H1 (cell line): Measurements from ENCODE around the gene EVI5. TPM values are rescaled to one million over a fixed set of nuclear protein-coding genes. Genes with fewer than 3 reads are reported as not detected.

Experiments used
- CTCF ChIA-PET: fragments of 300-600 bp; sonication (Branson Sonifier 250); formaldehyde crosslinking; loops from one replicate; lab custom pipeline; 2021; ENCODE audit not compliant: partially characterized antibody; lab: Charles Lee
- POLR2A ChIA-PET: fragments of 300-600 bp; sonication (Branson Sonifier 250); formaldehyde crosslinking; loops from one replicate; lab custom pipeline; 2021; ENCODE audit warnings: inconsistent platforms; ENCODE audit not compliant: partially characterized antibody; lab: Charles Lee
- DNase-seq, 2 experiments: peaks; one replicate each; pipeline versions ENCODE4 v3.0.0 to v3.0.0-alpha.2; 2010 to 2022; ENCODE audit warnings: low spot score in 2 of 2, low read depth in 1 of 2, mixed read lengths in 1 of 2
- FAIRE-seq: peaks from 2 replicates; lab custom pipeline; 2011; peaks lifted over from hg19 to GRCh38; lab: Jason Lieb, UNC
- H2AFZ ChIP-seq: 2 replicates; pipeline ENCODE4 v1.8.1; 2012; ENCODE audit warnings: low read length, inconsistent platforms
- H2AK5ac ChIP-seq: 2 replicates; pipeline ENCODE4 v1.6.1; 2013; ENCODE audit warnings: low read depth, low read length
- H2BK120ac ChIP-seq: replicated peaks from 2 replicates; pipeline ENCODE3; 2013; ENCODE audit warnings: low read depth, low read length, inconsistent platforms
- H2BK12ac ChIP-seq: 2 replicates; pipeline ENCODE4 v1.6.1; 2013; ENCODE audit warnings: low read depth, low read length
- H2BK15ac ChIP-seq: 2 replicates; pipeline ENCODE4 v1.6.1; 2013; ENCODE audit warnings: low read length
- H2BK20ac ChIP-seq: 2 replicates; pipeline ENCODE4 v1.6.1; 2013; ENCODE audit warnings: low read length
- H2BK5ac ChIP-seq: 2 replicates; pipeline ENCODE4 v1.6.1; 2013; ENCODE audit warnings: low read depth, low read length
- H3K14ac ChIP-seq: 2 replicates; pipeline ENCODE4 v1.6.1; 2013; ENCODE audit warnings: inconsistent platforms; ENCODE audit not compliant: insufficient read length
- H3K18ac ChIP-seq: 2 replicates; pipeline ENCODE4 v1.6.1; 2013; ENCODE audit warnings: low read length; ENCODE audit errors: extremely low read depth
- H3K23ac ChIP-seq: 2 replicates; pipeline ENCODE4 v1.6.1; 2013; ENCODE audit warnings: inconsistent platforms; ENCODE audit not compliant: insufficient read length
- H3K23me2 ChIP-seq: 2 replicates; pipeline ENCODE4 v1.6.1; 2013; ENCODE audit warnings: low read depth, low read length
- H3K27ac ChIP-seq: 2 replicates; pipeline ENCODE4 v1.6.1; 2011; ENCODE audit warnings: low read depth, low read length, inconsistent platforms
- H3K27me3 ChIP-seq, 4 experiments: replicated peaks in 1 of 4; 1 replicate in 1 of 4; 2 replicates in 3 of 4; pipeline versions ENCODE4 v1.6.1 to v1.8.1; 2011 to 2013; ENCODE audit warnings: low read length in 3 of 4, mild to moderate bottlenecking in 3 of 4, inconsistent platforms in 2 of 4, mixed read lengths in 2 of 4, moderate library complexity in 1 of 4; ENCODE audit not compliant: control insufficient read depth in 3 of 4, insufficient read depth in 3 of 4; ENCODE audit errors: extremely low read depth in 1 of 4
- H3K36me3 ChIP-seq, 4 experiments: 2 replicates each; pipeline versions ENCODE4 v1.6.1 to v1.8.1; 2011 to 2013; ENCODE audit warnings: mild to moderate bottlenecking in 4 of 4, low read length in 3 of 4, moderate library complexity in 2 of 4, control low read depth in 1 of 4, inconsistent platforms in 1 of 4; ENCODE audit not compliant: insufficient read depth in 4 of 4, control insufficient read depth in 2 of 4
- H3K4ac ChIP-seq: replicated peaks from 2 replicates; pipeline ENCODE3; 2013; ENCODE audit warnings: low read length, low read depth, mixed read lengths, inconsistent platforms; ENCODE audit not compliant: insufficient read length
- H3K4me1 ChIP-seq, 4 experiments: replicated peaks in 1 of 4; 1 replicate in 1 of 4; 2 replicates in 3 of 4; pipeline versions ENCODE4 v1.6.1 to v1.8.1; 2011 to 2013; ENCODE audit warnings: low read length in 3 of 4, inconsistent platforms in 2 of 4, mixed read lengths in 1 of 4; ENCODE audit not compliant: insufficient read depth in 4 of 4, control insufficient read depth in 3 of 4
- H3K4me2 ChIP-seq, 2 experiments: 2 replicates each; pipeline versions ENCODE4 v1.6.1 to v1.8.1; 2011 to 2013; ENCODE audit warnings: low read depth in 2 of 2, low read length in 2 of 2, control low read depth in 1 of 2, inconsistent platforms in 1 of 2, mild to moderate bottlenecking in 1 of 2; ENCODE audit not compliant: insufficient read depth in 1 of 2
- H3K4me3 ChIP-seq, 4 experiments: fragments of 200-600, 300-600 bp in 1 of 4; sonication (generic), shearing (Covaris generic), sonication (Bioruptor Twin) in 1 of 4; 2 replicates each; pipeline versions ENCODE4 v1.5.1 to v1.8.1; 2011 to 2016; ENCODE audit warnings: low read length in 4 of 4, low read depth in 3 of 4, control low read depth in 2 of 4, inconsistent platforms in 2 of 4, mild to moderate bottlenecking in 2 of 4, mixed read lengths in 1 of 4, moderate library complexity in 1 of 4; ENCODE audit not compliant: insufficient read depth in 2 of 4; ENCODE audit errors: extremely low read depth in 1 of 4
- H3K56ac ChIP-seq: replicated peaks from 2 replicates; pipeline ENCODE3; 2013; ENCODE audit warnings: low read depth, mild to moderate bottlenecking, mixed read lengths, low read length, inconsistent platforms; ENCODE audit not compliant: insufficient read length
- H3K79me1 ChIP-seq: 2 replicates; pipeline ENCODE4 v1.6.1; 2013; ENCODE audit warnings: low read depth, low read length, control low read depth
- H3K79me2 ChIP-seq, 2 experiments: 2 replicates each; pipeline versions ENCODE4 v1.6.1 to v1.8.1; 2012 to 2013; ENCODE audit warnings: low read length in 2 of 2, mild to moderate bottlenecking in 2 of 2, inconsistent platforms in 1 of 2; ENCODE audit not compliant: insufficient read depth in 2 of 2, control insufficient read depth in 1 of 2
- H3K9ac ChIP-seq, 4 experiments: replicated peaks in 1 of 4; 1 replicate in 1 of 4; 2 replicates in 3 of 4; pipeline versions ENCODE4 v1.6.1 to v1.8.1; 2011 to 2013; ENCODE audit warnings: low read depth in 3 of 4, low read length in 3 of 4, control low read depth in 2 of 4, mild to moderate bottlenecking in 2 of 4, moderate library complexity in 2 of 4, inconsistent platforms in 1 of 4; ENCODE audit errors: extremely low read depth in 1 of 4
- H3K9me3 ChIP-seq, 2 experiments: 2 replicates each; pipeline versions ENCODE4 v1.6.1 to v1.8.1; 2012 to 2013; ENCODE audit warnings: mild to moderate bottlenecking in 2 of 2, moderate library complexity in 2 of 2, control low read depth in 1 of 2, inconsistent platforms in 1 of 2, low read depth in 1 of 2, low read length in 1 of 2, mixed read lengths in 1 of 2; ENCODE audit not compliant: insufficient read depth in 2 of 2
- H4K20me1 ChIP-seq, 2 experiments: replicated peaks in 1 of 2; 2 replicates each; pipeline versions ENCODE3 to v1.8.1; 2011 to 2013; ENCODE audit warnings: inconsistent platforms in 2 of 2, low read length in 2 of 2, mild to moderate bottlenecking in 1 of 2; ENCODE audit not compliant: insufficient read depth in 2 of 2, control insufficient read depth in 1 of 2
- H4K5ac ChIP-seq: 2 replicates; pipeline ENCODE4 v1.6.1; 2013; ENCODE audit warnings: low read length, low read depth, mixed read lengths, inconsistent platforms; ENCODE audit not compliant: insufficient read length
- H4K8ac ChIP-seq: 2 replicates; pipeline ENCODE4 v1.8.0; 2013; ENCODE audit warnings: mild to moderate bottlenecking, moderate library complexity, low read length, inconsistent platforms; ENCODE audit not compliant: insufficient read depth; ENCODE audit errors: extremely low read depth
- H4K91ac ChIP-seq: replicated peaks from 2 replicates; pipeline ENCODE3; 2013; ENCODE audit warnings: low read length, mixed read lengths, inconsistent platforms; ENCODE audit not compliant: insufficient read length
- BCL11A ChIP-seq, 2 experiments: IDR thresholded peaks; one replicate each; pipeline ENCODE4 v1.6.1; 2011; ENCODE audit warnings: low read depth in 2 of 2, low read length in 2 of 2, mild to moderate bottlenecking in 2 of 2
- CREB1 ChIP-seq: IDR thresholded peaks from 2 replicates; pipeline ENCODE4 v1.6.1; 2012; ENCODE audit warnings: inconsistent platforms
- E2F6 ChIP-seq: IDR thresholded peaks from 2 replicates; pipeline ENCODE4 v1.6.1; 2012; ENCODE audit warnings: inconsistent platforms
- JUND ChIP-seq: IDR thresholded peaks from 2 replicates; pipeline ENCODE4 v1.6.1; 2011; ENCODE audit warnings: mild to moderate bottlenecking, improper control_type of control experiment, low read length
- MAFK ChIP-seq: IDR thresholded peaks from 2 replicates; pipeline ENCODE4 v1.6.1; 2012; ENCODE audit warnings: low read depth, mild to moderate bottlenecking, improper control_type of control experiment, low read length
- NANOG ChIP-seq: IDR thresholded peaks from 2 replicates; pipeline ENCODE4 v1.6.1; 2011; ENCODE audit warnings: low read length, low read depth, mild to moderate bottlenecking, inconsistent platforms; ENCODE audit not compliant: insufficient read depth, poor library complexity, severe bottlenecking
- POLR2AphosphoS5 ChIP-seq: IDR thresholded peaks from 2 replicates; pipeline ENCODE4 v1.6.1; 2011; ENCODE audit warnings: low read depth, low read length
- SIRT6 ChIP-seq: IDR thresholded peaks from one replicate; pipeline ENCODE4 v1.7.1; 2012; ENCODE audit warnings: low read length, inconsistent platforms
- WGBS, 2 experiments: shearing (Covaris generic) in 1 of 2; methylation state at CpG; one replicate each; pipeline versions ENCODE4 v1.1.6 to v1.1.7; 2013 to 2015; ENCODE audit warnings: low lambda C conversion rate in 2 of 2, mixed read lengths in 2 of 2, inconsistent platforms in 1 of 2, low coverage in 1 of 2, missing lambda C conversion rate in 1 of 2; ENCODE audit not compliant: insufficient replicate concordance in 2 of 2, insufficient coverage in 1 of 2, insufficient read length in 1 of 2; ENCODE audit errors: extremely low coverage in 1 of 2, missing lambda C conversion rate in 1 of 2; 5-methylcytosine and 5-hydroxymethylcytosine counted together
- polyA plus RNA-seq, 7 experiments: library from polyadenylated mRNA; depleted of rRNA in 3 of 7; stranded (reverse) in 5 of 7; unstranded in 2 of 7; fragments of >200 nt in 5 of 7; fragments of 200-250 nt in 2 of 7; gene quantifications; 1 replicate in 5 of 7; 2 replicates in 1 of 7; 4 replicates in 1 of 7; pipeline versions ENCODE4 v1.2.1 to v1.2.3, GENCODE V29; 2011 to 2013; ENCODE audit warnings: missing spikeins in 2 of 7, mixed read lengths in 2 of 7
- total RNA-seq: library from RNA; stranded (reverse); fragmentation: NEBNext Ultra II Directional; extraction: Animal tissue kit (Norgen Biotek cat#: 25700); gene quantifications from 2 replicates; pipeline ENCODE4 v1.2.1, GENCODE V29; 2021
- TF ChIP-seq, protein P1 (sequence below): IDR thresholded peaks from 2 replicates; pipeline ENCODE4 v1.6.1; 2012; ENCODE audit warnings: inconsistent platforms

The EVI5 gene
- total and polyA plus RNA-seq, 2 of the 8 experiments (the other 6 are each of a cell fraction or from before 2014, with no cell fraction given), result 1.7 to 13.7 TPM

GRCh38 chr1:92483610-92484471 lies 301.1 kb downstream of the EVI5 start:
- ChIA-PET POLR2A (interaction anchor here (0.6 to 2.2 kb wide), 2 partner anchors 32 to 348 kb away, joined by 3 to 9 read pairs; partner anchors contain the start of gene RPL5), CTCF (interaction anchor here (0.7 to 1.5 kb wide), 5 partner anchors 8 to 348 kb away, joined by 3 to 4 read pairs (median 4); partner anchors contain the start of gene RPL5)
- Histone ChIP-seq H3K56ac (no peak overlapping the region), H2BK5ac (no peak overlapping the region), H4K5ac (no peak overlapping the region), H2BK12ac (0 out of 2 replicates have a peak overlapping the region, but pooled peaks have one; percentile 9), H3K14ac (no peak overlapping the region), H3K23me2 (peaks cover 25% of the 10 kb centered on the region; the same call in 1 of the 2 replicates), H2BK120ac (no peak overlapping the region), H3K27ac (no peak overlapping the region), H3K4me1 (peaks cover 0 to 54% (median 29%) of the 10 kb centered on the region in 4 experiments; a peak in 6 of 7 replicates), H3K9me3 (peaks cover 0 to 7% of the 10 kb centered on the region in 2 experiments; a peak in 1 of 4 replicates), H4K91ac (no peak overlapping the region), H2BK15ac (0 out of 2 replicates have a peak overlapping the region, but pooled peaks have one; percentile 72), H2AK5ac (no peak overlapping the region), H4K20me1 (peaks cover 1 to 15% of the 10 kb centered on the region in 2 experiments), H3K9ac (no peak overlapping the region), H3K27me3 (peaks cover 85 to 100% (median 96%) of the 10 kb centered on the region in 4 experiments), H3K4me3 (peak overlapping the region; percentile 35 to 63 (median 47)), H3K4me2 (peak overlapping the region; percentile 81 to 97), H3K79me2 (no peaks in the 10 kb centered on the region), H2AFZ (no peak overlapping the region), H3K4ac (no peak overlapping the region), H3K79me1 (no peaks in the 10 kb centered on the region), H2BK20ac (no peak overlapping the region), H4K8ac (peak overlapping the region; percentile 28; the same call in 1 of the 2 replicates), H3K23ac (no peak overlapping the region), H3K18ac (no peak overlapping the region; the same call in 1 of the 2 replicates), H3K36me3 (peaks cover 0 to 8% (median 0%) of the 10 kb centered on the region in 4 experiments; a peak in 1 of 8 replicates)
- FAIRE-seq (no peak), DNase-seq (peak in 1 of 2 experiments; percentile 87)
- WGBS, 2 experiments, result 5% methylated on average over 36 of the region's 56 CpGs; no CpG with 5 or more reads in 1 of the 2 experiments
- TF ChIP-seq JUND, result no peak
- TF ChIP-seq BCL11A (IDR thresholded peaks at IDR 0.05; ENCODE audit: low read depth in 2 of 2, low read length in 2 of 2), result no peak
- no peak for TF ChIP-seq POLR2AphosphoS5
- no peak for TF ChIP-seq MAFK
- no peak for TF ChIP-seq SIRT6
- TF ChIP-seq NANOG, result no peak
- TF ChIP-seq, protein P1, sequence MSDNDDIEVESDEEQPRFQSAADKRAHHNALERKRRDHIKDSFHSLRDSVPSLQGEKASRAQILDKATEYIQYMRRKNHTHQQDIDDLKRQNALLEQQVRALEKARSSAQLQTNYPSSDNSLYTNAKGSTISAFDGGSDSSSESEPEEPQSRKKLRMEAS, result peak; percentile 58
- no peak for TF ChIP-seq CREB1
- peak; percentile 8; the same call in 1 of the 2 replicates for TF ChIP-seq E2F6
